Measurements from ENCODE around the gene ADGRB3. TPM values are rescaled to one million over a fixed set of nuclear protein-coding genes. Genes with fewer than 3 reads are reported as not detected.

ADGRB3 gene
- polyA plus RNA-seq, 2 of the 4 experiments (the other 2 are of a cell fraction) = not detected

DNA sequence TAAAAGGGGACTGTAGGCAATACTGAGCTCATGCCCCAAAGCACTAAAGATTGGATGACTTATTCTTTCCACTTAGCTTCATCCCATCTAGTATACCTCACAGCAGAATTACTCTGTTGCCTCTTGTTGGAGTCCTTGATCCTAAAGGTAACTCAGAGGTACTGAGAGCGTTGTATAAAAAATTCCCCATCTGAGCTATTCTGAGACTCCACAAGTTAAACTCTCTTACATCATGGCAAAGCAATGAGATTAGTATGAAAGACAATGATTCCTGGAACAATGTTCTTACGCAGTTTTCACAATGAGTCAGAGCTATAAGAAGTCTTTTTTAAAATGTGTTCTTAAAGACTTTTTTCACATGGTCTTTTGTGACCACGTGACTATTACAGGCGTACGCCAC is 370.1 kb downstream of the ADGRB3 start:
- Histone ChIP-seq H3K4me3 (no peak overlapping the region), H3K4me2 (no peak overlapping the region), H3K9me3 (no peaks in the 10 kb centered on the region), H3K4me1 (no peaks in the 10 kb centered on the region), H3K27ac (no peak overlapping the region)
- ChIA-PET CTCF (no interaction called here), POLR2A (no interaction called here)
- 63% methylated on average over 5 of the region's 5 CpGs for WGBS (ENCODE audit: missing lambda C conversion rate)
- DNase-seq (ENCODE audit: low read depth in 1 of 2, low spot score in 1 of 2) = peak in 1 of 2 experiments; percentile 2
- TF ChIP-seq NFE2L2 (conservative IDR thresholded peaks at IDR 0.05; ENCODE audit: low read length) (no peak), KDM5A (IDR thresholded peaks at IDR 0.05) (no peak), KDM1A (IDR thresholded peaks at IDR 0.05; ENCODE audit: low read depth) (no peak), FOXS1 (CRISPR knock-in tag; IDR thresholded peaks at IDR 0.05) (no peak), POLR2AphosphoS2 (conservative IDR thresholded peaks at IDR 0.05; ENCODE audit: low read length) (no peak), TFCP2L1 (CRISPR knock-in tag; IDR thresholded peaks at IDR 0.05) (no peak), CHD4 (IDR thresholded peaks at IDR 0.05; ENCODE audit: borderline replicate concordance) (no peak), ELK1 (IDR thresholded peaks at IDR 0.05; ENCODE audit: low read depth, low read length) (no peak), BCL3 (IDR thresholded peaks at IDR 0.05) (no peak), HOXB5 (CRISPR knock-in tag; IDR thresholded peaks at IDR 0.05) (no peak)
- ATAC-seq = no peak
- no peak for FAIRE-seq

GRCh38 chr6:69007781-69008180 is 372.7 kb downstream of the ADGRB3 start:
- POLR2A ChIA-PET = no interaction called here
- CTCF ChIA-PET = no interaction called here
- ATAC-seq (no peak), FAIRE-seq (no peak), DNase-seq (ENCODE audit: low read depth in 1 of 2, low spot score in 1 of 2) (no peak)
- H3K4me1 ChIP-seq = no peaks in the 10 kb centered on the region
- WGBS (ENCODE audit: missing lambda C conversion rate) = 24% methylated on average over 3 of the region's 3 CpGs
- TF ChIP-seq SMC3 (IDR thresholded peaks at IDR 0.05) (no peak), ESRRA (IDR thresholded peaks at IDR 0.05; ENCODE audit: borderline replicate concordance, low read length) (no peak), EHMT2 (IDR thresholded peaks at IDR 0.05; ENCODE audit: low read depth) (no peak), FOSL2 (IDR thresholded peaks at IDR 0.05) (no peak), FOSL2 (CRISPR knock-in tag; IDR thresholded peaks at IDR 0.05) (no peak), RNF2 (IDR thresholded peaks at IDR 0.05; ENCODE audit: borderline replicate concordance, low read depth) (no peak), FOSB (CRISPR knock-in tag; IDR thresholded peaks at IDR 0.05) (no peak), MAFK (IDR thresholded peaks at IDR 0.05; ENCODE audit: partially characterized antibody) (no peak), BHLHE40 (IDR thresholded peaks at IDR 0.05; ENCODE audit: low read depth, low read length) (no peak)
- no peak overlapping the region for H3K4me2 ChIP-seq
- H3K27ac ChIP-seq = no peak overlapping the region
- no peaks in the 10 kb centered on the region for H3K9me3 ChIP-seq
- H3K4me3 ChIP-seq = no peak overlapping the region

DNA sequence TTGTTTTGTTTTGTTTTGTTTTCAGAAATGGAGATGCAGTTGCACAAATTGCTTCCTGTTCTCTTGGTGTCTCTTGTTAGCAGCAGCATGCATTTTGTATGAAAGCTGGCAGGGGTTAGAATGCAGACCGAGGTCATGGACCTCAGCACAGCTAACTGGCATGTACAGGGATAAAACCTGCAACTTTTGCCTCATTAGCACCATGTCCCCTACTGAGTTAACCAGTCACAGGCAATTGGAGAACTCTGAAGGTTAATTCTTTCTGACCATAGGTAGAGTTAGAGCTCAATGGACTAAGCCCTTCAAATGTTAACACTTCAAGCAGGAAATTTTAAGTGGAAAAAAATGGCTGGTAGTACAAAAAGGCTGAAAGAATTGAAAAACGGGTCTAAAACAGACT is 377.1 kb downstream of the ADGRB3 start:
- ChIA-PET CTCF (no interaction called here), POLR2A (no interaction called here)
- TF ChIP-seq NPAS2 (CRISPR knock-in tag; IDR thresholded peaks at IDR 0.05; ENCODE audit: borderline replicate concordance) = no peak
- no peak for TF ChIP-seq CHD2 (IDR thresholded peaks at IDR 0.05; ENCODE audit: low read length, partially characterized antibody)
- no peak for TF ChIP-seq ZNF302 (CRISPR knock-in tag; IDR thresholded peaks at IDR 0.05)
- no peak for TF ChIP-seq HOXB13 (CRISPR knock-in tag; IDR thresholded peaks at IDR 0.05; ENCODE audit: low read depth)
- DNase-seq (ENCODE audit: low read depth in 1 of 2, low spot score in 1 of 2) = no peak
- 21% methylated on average over 2 of the region's 2 CpGs for WGBS (ENCODE audit: missing lambda C conversion rate)
- no peaks in the 10 kb centered on the region for H3K4me1 ChIP-seq
- no peak overlapping the region for H3K4me2 ChIP-seq
- no peak overlapping the region for H3K27ac ChIP-seq
- no peak for ATAC-seq
- no peaks in the 10 kb centered on the region for H3K9me3 ChIP-seq
- no peak for FAIRE-seq
- no peak overlapping the region for H3K4me3 ChIP-seq

Data from A549 (cell line).